ENCODE measurements around the gene HNRNPH1.
A peak's percentile ranks its signal among the peaks of the same experiment; 100 is the strongest.

DNA sequence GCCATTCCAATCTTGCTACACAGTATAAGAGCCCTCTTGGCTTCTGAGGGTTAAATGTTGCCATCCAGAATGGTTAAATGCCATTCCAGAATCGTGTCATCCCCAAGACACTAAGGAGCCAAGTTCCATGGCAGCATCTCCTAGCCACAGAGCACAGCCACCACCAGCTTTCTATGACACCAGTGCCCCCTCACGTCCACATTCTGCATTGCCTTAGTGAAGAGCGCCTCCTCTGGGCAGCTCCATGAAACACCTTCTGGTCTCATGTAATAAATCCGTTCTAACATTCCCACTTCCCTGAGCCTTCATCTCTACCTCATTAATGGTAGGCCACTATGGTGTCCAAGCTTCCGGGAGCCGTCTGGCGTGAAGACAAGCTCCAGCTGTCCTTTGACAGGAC lies 44.9 kb upstream of the HNRNPH1 start:
- TF ChIP-seq, protein P1, sequence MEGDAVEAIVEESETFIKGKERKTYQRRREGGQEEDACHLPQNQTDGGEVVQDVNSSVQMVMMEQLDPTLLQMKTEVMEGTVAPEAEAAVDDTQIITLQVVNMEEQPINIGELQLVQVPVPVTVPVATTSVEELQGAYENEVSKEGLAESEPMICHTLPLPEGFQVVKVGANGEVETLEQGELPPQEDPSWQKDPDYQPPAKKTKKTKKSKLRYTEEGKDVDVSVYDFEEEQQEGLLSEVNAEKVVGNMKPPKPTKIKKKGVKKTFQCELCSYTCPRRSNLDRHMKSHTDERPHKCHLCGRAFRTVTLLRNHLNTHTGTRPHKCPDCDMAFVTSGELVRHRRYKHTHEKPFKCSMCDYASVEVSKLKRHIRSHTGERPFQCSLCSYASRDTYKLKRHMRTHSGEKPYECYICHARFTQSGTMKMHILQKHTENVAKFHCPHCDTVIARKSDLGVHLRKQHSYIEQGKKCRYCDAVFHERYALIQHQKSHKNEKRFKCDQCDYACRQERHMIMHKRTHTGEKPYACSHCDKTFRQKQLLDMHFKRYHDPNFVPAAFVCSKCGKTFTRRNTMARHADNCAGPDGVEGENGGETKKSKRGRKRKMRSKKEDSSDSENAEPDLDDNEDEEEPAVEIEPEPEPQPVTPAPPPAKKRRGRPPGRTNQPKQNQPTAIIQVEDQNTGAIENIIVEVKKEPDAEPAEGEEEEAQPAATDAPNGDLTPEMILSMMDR (conservative IDR thresholded peaks at IDR 0.05), result peak; percentile 61
- no peak for TF ChIP-seq EZH2 (IDR thresholded peaks at IDR 0.05; ENCODE audit: low read depth)
